Measurements from ENCODE around the gene LFNG.
"Not testable (repeated sequence)": the region's sequence is repeated elsewhere in the genome, so short reads cannot be mapped to it uniquely, and the experiment has no call there.

GRCh38 chr7:2531796-2532110, 12.2 kb downstream of the LFNG start:
- not testable (repeated sequence) for TF ChIP-seq CTCF (IDR thresholded peaks at IDR 0.05; ENCODE audit: low read depth, low read length, missing input control); TAF1 (conservative IDR thresholded peaks at IDR 0.05); MAX (IDR thresholded peaks at IDR 0.05); ZBTB33 (IDR thresholded peaks at IDR 0.05)
